ENCODE data around the gene ZNF274.
"Not testable (repeated sequence)": the region's sequence is repeated elsewhere in the genome, so short reads cannot be mapped to it uniquely, and the experiment has no call there.

The ZNF274 gene

DNA sequence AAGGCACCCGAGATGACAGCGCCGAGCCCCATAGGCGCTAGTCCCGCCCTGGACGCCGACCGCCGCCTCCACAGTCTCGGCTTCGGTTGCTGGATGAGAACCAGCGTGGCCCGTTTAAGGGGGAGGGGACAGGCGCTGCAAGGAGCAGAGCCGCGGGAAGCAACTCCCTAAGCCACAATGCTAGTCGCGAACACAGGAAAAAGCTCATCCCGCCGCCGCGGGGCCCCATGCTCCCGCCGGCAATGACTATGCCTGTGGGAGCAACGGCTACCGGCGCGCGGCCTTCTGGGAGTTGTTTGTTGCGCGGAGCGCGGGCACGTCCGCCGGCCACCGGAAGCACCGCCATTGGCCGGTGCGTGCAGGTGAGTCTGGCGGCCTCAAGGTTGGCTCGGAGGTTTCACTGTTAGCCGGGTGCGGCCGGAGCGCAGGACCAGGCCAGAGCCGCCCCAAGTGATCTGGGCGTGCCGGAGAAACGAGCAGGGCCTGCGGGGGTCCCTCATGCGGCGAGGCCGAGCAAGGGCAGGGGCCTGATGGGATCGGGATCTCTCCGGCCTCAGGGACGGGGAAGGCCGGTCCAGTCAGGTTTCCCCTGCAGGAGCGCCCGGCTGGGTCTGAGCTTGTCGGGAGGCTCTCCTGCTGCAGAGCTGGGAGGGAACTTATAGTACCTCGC is 45.9 kb downstream of the ZNF274 start, which contains the start of gene ZNF544:
Gene ZNF544, plus strand, starts transcription at position 330 of the 670 bp plus-strand sequence. CDS start 15,110 bp downstream, outside the sequence.
- DNase-seq (ENCODE audit: low read depth) = peak; percentile 90
- H3K4me3 ChIP-seq (ENCODE audit: low read depth, low read length) = peak within 1 kb of the TSS; percentile 89
- TF ChIP-seq, protein P1, sequence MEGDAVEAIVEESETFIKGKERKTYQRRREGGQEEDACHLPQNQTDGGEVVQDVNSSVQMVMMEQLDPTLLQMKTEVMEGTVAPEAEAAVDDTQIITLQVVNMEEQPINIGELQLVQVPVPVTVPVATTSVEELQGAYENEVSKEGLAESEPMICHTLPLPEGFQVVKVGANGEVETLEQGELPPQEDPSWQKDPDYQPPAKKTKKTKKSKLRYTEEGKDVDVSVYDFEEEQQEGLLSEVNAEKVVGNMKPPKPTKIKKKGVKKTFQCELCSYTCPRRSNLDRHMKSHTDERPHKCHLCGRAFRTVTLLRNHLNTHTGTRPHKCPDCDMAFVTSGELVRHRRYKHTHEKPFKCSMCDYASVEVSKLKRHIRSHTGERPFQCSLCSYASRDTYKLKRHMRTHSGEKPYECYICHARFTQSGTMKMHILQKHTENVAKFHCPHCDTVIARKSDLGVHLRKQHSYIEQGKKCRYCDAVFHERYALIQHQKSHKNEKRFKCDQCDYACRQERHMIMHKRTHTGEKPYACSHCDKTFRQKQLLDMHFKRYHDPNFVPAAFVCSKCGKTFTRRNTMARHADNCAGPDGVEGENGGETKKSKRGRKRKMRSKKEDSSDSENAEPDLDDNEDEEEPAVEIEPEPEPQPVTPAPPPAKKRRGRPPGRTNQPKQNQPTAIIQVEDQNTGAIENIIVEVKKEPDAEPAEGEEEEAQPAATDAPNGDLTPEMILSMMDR (IDR thresholded peaks at IDR 0.05; ENCODE audit: insufficient read depth, low read depth, low read length, missing control alignments) = no peak

DNA sequence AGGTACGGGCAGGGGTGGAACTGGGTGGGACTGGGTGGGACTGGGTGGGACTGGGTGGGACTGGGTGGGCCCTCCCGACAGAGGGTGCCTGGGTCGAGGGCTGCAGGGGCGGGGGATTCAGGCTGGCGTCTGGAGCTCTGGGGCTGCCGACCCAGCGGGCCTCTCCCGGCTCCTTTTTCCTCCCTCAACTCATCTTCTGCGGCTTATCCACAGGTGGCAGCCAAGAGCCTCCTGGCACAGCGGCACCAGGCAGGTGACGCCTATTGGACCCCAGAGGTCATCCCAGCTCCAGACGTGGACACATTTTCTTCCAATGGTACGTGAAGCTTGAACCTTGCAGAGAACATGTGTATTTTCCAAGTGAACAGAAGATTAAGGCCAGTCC is 46.4 kb downstream of the ZNF274 start:
- peak overlapping the region; percentile 89 for H3K4me3 ChIP-seq (ENCODE audit: low read depth, low read length)
- peak; percentile 48 for DNase-seq (ENCODE audit: low read depth)
- TF ChIP-seq, protein P1 (IDR thresholded peaks at IDR 0.05; ENCODE audit: insufficient read depth, low read depth, low read length, missing control alignments) = peak; percentile 32

DNA sequence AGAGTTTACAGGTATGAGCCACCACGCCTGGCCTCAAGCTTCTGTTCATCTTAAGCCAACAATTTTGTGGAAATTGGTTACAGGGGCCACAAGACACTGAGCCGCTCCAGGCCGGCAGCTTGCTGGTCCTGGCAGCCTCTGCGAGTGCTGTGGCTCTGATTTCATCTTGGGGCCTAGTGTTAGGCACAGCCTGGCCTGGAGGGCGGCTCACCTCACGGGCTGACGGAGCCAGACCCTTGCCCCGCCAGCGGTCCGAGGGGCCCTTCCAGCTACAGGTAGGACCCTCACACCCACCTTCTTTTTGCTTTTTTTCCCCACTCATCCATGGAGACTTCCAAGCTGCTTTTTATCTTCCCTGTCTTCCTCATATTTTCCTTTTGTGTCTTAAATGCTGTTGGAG is 54.5 kb downstream of the ZNF274 start:
- TF ChIP-seq, protein P1 (IDR thresholded peaks at IDR 0.05; ENCODE audit: insufficient read depth, low read depth, low read length, missing control alignments) = no peak
- no peak overlapping the region for H3K4me3 ChIP-seq (ENCODE audit: low read depth, low read length)
- no peak for DNase-seq (ENCODE audit: low read depth)

DNA sequence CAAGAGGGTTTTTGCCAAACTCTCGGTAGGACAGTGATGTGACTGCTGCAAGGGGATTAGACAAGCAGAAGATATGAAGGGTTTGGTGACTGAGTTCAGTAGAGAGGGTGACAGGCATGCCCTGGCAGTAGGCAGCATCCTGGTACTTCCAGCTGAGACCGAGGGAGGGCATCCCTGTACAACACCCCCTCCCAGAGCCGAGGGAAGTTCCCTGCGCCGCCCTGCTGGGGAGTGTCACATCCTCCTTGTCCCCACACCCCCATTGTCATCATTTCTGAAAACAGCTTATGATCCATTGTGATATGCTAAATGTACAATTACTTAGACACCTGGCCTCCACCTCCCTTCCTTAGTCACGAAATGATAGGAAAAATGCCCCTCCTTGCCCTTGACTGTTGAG is 60.5 kb downstream of the ZNF274 start:
- no peak for DNase-seq (ENCODE audit: low read depth)
- TF ChIP-seq, protein P1 (IDR thresholded peaks at IDR 0.05; ENCODE audit: insufficient read depth, low read depth, low read length, missing control alignments) = no peak
- no peak overlapping the region for H3K4me3 ChIP-seq (ENCODE audit: low read depth, low read length)

DNA sequence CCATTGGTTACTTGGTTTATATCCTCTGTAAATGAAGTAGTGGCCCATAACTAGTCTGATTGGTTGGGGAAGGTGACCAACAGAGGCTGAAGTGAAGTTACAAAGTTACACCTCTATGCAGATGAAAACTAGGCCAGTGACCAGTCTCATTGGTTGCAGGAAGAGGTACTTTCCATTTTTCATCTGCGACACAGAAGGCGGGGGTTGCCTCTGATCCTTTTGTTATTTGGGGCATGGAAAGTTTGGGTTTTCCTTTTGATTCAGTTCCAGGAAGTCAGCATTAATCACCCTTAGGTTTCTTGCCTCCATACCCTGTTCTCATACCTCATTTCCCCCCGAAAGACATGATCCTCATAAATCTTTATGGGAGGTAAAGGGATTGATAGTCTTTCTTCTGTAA is 66.0 kb downstream of the ZNF274 start:
- H3K4me3 ChIP-seq (ENCODE audit: low read depth, low read length) = no peak overlapping the region
- DNase-seq (ENCODE audit: low read depth) = no peak
- TF ChIP-seq, protein P1 (IDR thresholded peaks at IDR 0.05; ENCODE audit: insufficient read depth, low read depth, low read length, missing control alignments) = no peak

DNA sequence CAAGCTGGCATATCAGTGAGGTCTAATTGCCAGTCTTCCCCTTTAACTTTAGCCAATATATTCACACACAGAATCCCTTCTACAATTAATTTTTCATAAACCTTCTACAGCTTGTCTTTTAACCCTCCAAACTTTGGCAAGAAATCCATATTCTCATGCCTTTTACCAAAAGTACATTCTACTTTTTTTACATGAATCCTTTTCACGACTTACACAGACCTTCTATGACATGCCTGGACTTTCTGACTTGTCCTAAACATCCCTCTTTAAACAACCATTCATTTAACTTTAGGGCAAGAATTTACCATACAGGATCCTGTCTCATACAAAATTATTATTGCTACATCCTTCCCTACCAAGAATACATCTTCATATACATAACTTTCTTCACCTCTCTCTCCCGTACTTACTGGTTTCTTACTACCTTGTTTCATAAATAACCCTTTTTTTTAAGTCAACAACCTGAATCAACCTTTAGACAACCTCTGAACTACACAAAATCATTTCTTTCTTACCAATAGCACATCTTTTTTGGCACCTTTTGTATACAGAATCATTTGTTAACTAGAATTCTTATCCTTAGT is 69.3 kb downstream of the ZNF274 start:
- DNase-seq (ENCODE audit: low read depth) = no peak
- no peak overlapping the region for H3K4me3 ChIP-seq (ENCODE audit: low read depth, low read length)
- TF ChIP-seq, protein P1 (IDR thresholded peaks at IDR 0.05; ENCODE audit: insufficient read depth, low read depth, low read length, missing control alignments) = no peak

DNA sequence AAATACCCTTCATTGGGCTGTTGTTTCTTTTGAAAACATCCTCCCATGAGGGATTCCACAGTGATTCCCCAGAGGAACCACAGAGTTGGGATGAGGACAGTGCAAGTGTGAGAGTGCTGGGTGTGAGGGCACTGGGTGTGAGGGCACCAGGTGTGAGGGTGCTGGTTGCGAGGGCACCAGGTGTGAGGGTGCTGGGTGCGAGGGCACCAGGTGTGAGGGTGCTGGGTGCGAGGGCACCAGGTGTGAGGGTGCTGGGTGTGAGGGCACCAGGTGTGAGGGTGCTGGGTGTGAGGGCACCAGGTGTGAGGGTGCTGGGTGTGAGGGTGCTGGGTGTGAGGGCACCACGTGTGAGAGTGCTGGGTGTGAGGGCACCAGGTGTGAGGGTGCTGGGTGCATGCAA is 75.4 kb downstream of the ZNF274 start:
- H3K4me3 ChIP-seq (ENCODE audit: low read depth, low read length); DNase-seq (ENCODE audit: low read depth): not testable (repeated sequence)

All from GM12865 (cell line).